Liver (tissue), 3 donors: ENCODE data around the gene RANBP17.

Experiments
- RAD21 ChIP-seq, 2 donors: IDR thresholded peaks; 2 replicates each; pipeline ENCODE4 v1.6.1; 2016; ENCODE audit warnings: antibody characterized with exemption in 2 of 2, mild to moderate bottlenecking in 2 of 2
- REST ChIP-seq: IDR thresholded peaks from 2 replicates; pipeline ENCODE4 v1.6.1; 2016; ENCODE audit warnings: antibody characterized with exemption, mild to moderate bottlenecking
- TF ChIP-seq, protein P1 (sequence below): fragments of 150-350 bp; IDR thresholded peaks from 2 replicates; pipeline ENCODE4 v1.5.1; 2017; ENCODE audit warnings: improper control_type of control experiment, low read depth, low read length; ENCODE audit not compliant: missing input control
- TF ChIP-seq, protein P2 (sequence below): IDR thresholded peaks from 2 replicates; pipeline ENCODE4 v1.6.1; 2016; ENCODE audit warnings: antibody characterized with exemption
- donor health status: healthy.
- donor health status: healthy.

DNA sequence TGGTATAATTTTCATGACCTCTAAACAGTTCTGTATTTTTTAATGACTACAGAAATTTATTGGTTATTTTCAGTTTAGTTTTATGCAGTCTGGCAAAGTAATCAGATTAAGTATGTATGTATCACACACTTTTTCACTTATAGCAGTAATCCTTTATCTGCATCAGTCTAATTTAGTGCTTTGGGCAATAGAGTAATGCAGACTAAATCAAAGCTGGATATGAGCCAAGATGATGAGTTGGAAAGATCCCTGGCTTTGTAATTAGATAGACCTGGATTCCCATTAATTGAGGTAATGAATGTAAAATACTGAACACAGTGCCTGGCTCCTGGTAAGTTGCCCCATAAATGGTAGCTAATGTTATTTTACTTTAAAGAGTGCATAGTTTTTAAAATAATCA, 231.8 kb downstream of the RANBP17 start:
- TF ChIP-seq REST (no peak), RAD21 (IDR thresholded peaks at IDR 0.05) (no peak)
- TF ChIP-seq, protein P1, sequence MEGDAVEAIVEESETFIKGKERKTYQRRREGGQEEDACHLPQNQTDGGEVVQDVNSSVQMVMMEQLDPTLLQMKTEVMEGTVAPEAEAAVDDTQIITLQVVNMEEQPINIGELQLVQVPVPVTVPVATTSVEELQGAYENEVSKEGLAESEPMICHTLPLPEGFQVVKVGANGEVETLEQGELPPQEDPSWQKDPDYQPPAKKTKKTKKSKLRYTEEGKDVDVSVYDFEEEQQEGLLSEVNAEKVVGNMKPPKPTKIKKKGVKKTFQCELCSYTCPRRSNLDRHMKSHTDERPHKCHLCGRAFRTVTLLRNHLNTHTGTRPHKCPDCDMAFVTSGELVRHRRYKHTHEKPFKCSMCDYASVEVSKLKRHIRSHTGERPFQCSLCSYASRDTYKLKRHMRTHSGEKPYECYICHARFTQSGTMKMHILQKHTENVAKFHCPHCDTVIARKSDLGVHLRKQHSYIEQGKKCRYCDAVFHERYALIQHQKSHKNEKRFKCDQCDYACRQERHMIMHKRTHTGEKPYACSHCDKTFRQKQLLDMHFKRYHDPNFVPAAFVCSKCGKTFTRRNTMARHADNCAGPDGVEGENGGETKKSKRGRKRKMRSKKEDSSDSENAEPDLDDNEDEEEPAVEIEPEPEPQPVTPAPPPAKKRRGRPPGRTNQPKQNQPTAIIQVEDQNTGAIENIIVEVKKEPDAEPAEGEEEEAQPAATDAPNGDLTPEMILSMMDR, result no peak
- TF ChIP-seq, protein P2, sequence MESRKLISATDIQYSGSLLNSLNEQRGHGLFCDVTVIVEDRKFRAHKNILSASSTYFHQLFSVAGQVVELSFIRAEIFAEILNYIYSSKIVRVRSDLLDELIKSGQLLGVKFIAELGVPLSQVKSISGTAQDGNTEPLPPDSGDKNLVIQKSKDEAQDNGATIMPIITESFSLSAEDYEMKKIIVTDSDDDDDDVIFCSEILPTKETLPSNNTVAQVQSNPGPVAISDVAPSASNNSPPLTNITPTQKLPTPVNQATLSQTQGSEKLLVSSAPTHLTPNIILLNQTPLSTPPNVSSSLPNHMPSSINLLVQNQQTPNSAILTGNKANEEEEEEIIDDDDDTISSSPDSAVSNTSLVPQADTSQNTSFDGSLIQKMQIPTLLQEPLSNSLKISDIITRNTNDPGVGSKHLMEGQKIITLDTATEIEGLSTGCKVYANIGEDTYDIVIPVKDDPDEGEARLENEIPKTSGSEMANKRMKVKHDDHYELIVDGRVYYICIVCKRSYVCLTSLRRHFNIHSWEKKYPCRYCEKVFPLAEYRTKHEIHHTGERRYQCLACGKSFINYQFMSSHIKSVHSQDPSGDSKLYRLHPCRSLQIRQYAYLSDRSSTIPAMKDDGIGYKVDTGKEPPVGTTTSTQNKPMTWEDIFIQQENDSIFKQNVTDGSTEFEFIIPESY, result no peak
